Trophoblast cell (in vitro differentiated cells and primary cell): ENCODE results near the gene MEIOB.
"Not testable (repeated sequence)": the region's sequence is repeated elsewhere in the genome, so short reads cannot be mapped to it uniquely, and the experiment has no call there.

Experiments used
- DNase-seq, 2 donors: peaks; one replicate each; pipeline ENCODE4 v3.0.0-alpha.2; 2016
- H2AFZ ChIP-seq: 2 replicates; pipeline ENCODE4 v1.6.1; 2013; ENCODE audit warnings: low read length, moderate library complexity, mild to moderate bottlenecking; ENCODE audit not compliant: insufficient read depth, poor library complexity
- H2AK5ac ChIP-seq: 2 replicates; pipeline ENCODE4 v1.6.1; 2013; ENCODE audit warnings: mild to moderate bottlenecking, low read length
- H2BK120ac ChIP-seq: 2 replicates; pipeline ENCODE4 v1.6.1; 2013; ENCODE audit warnings: low read length, mild to moderate bottlenecking, moderate library complexity; ENCODE audit not compliant: insufficient read depth, poor library complexity
- H2BK12ac ChIP-seq: 2 replicates; pipeline ENCODE4 v1.6.1; 2013; ENCODE audit warnings: mild to moderate bottlenecking, low read length, moderate library complexity
- H2BK5ac ChIP-seq: 2 replicates; pipeline ENCODE4 v1.6.1; 2013; ENCODE audit warnings: low read length, low read depth, moderate library complexity, mild to moderate bottlenecking; ENCODE audit not compliant: poor library complexity
- H3K14ac ChIP-seq: 2 replicates; pipeline ENCODE4 v1.6.1; 2013; ENCODE audit warnings: mild to moderate bottlenecking, low read length
- H3K18ac ChIP-seq: 2 replicates; pipeline ENCODE4 v1.6.1; 2013; ENCODE audit warnings: mild to moderate bottlenecking, low read length
- H3K23ac ChIP-seq: 2 replicates; pipeline ENCODE4 v1.6.1; 2013; ENCODE audit warnings: low read length
- H3K27ac ChIP-seq: 2 replicates; pipeline ENCODE4 v1.5.1; 2013; ENCODE audit warnings: low read depth, mild to moderate bottlenecking, inconsistent platforms, low read length, moderate library complexity
- H3K27me3 ChIP-seq: 2 replicates; pipeline ENCODE4 v1.6.1; 2013; ENCODE audit warnings: inconsistent platforms, mild to moderate bottlenecking, low read length, moderate library complexity; ENCODE audit not compliant: insufficient read depth
- H3K36me3 ChIP-seq, 2 experiments: 1 replicate in 1 of 2; 2 replicates in 1 of 2; pipeline ENCODE4 v1.6.1; 2013; ENCODE audit warnings: low read length in 2 of 2, mild to moderate bottlenecking in 2 of 2, moderate library complexity in 1 of 2; ENCODE audit not compliant: insufficient read depth in 2 of 2, control insufficient read depth in 1 of 2
- H3K4ac ChIP-seq: 2 replicates; pipeline ENCODE4 v1.6.1; 2013; ENCODE audit warnings: low read depth, mild to moderate bottlenecking, low read length, moderate library complexity
- H3K4me1 ChIP-seq, 2 experiments: 1 replicate in 1 of 2; 2 replicates in 1 of 2; pipeline ENCODE4 v1.6.1; 2013; ENCODE audit warnings: low read length in 2 of 2, mild to moderate bottlenecking in 2 of 2, moderate library complexity in 1 of 2; ENCODE audit not compliant: insufficient read depth in 2 of 2, control insufficient read depth in 1 of 2
- H3K4me2 ChIP-seq: 2 replicates; pipeline ENCODE4 v1.6.1; 2013; ENCODE audit warnings: inconsistent platforms, mild to moderate bottlenecking, low read length, moderate library complexity
- H3K4me3 ChIP-seq: 2 replicates; pipeline ENCODE4 v1.5.1; 2013; ENCODE audit warnings: mild to moderate bottlenecking, low read depth, low read length, inconsistent platforms
- H3K79me1 ChIP-seq: one replicate; pipeline ENCODE4 v1.6.1; 2013; ENCODE audit warnings: low read length
- H3K79me2 ChIP-seq: 2 replicates; pipeline ENCODE4 v1.6.1; 2013; ENCODE audit warnings: low read length, mild to moderate bottlenecking; ENCODE audit not compliant: control insufficient read depth, insufficient read depth, poor library complexity
- H3K9ac ChIP-seq: 2 replicates; pipeline ENCODE4 v1.6.1; 2013; ENCODE audit warnings: mild to moderate bottlenecking, low read length
- H3K9me3 ChIP-seq: 2 replicates; pipeline ENCODE4 v1.6.1; 2013; ENCODE audit warnings: low read depth, mild to moderate bottlenecking, control low read depth, inconsistent platforms, low read length; ENCODE audit not compliant: insufficient read depth
- H4K12ac ChIP-seq: 2 replicates; pipeline ENCODE4 v1.6.1; 2013; ENCODE audit warnings: low read depth, mild to moderate bottlenecking, low read length, moderate library complexity
- H4K8ac ChIP-seq: 2 replicates; pipeline ENCODE4 v1.6.1; 2013; ENCODE audit warnings: low read depth, mild to moderate bottlenecking, low read length, moderate library complexity
- H4K91ac ChIP-seq: one replicate; pipeline ENCODE4 v1.6.1; 2013; ENCODE audit warnings: low read depth, mild to moderate bottlenecking, low read length, moderate library complexity
- WGBS: extraction: QIAGEN DNeasy Blood & Tissue Kit; methylation state at CpG from one replicate; pipeline ENCODE4 v1.1.7; 2013; ENCODE audit warnings: missing lambda C conversion rate; ENCODE audit not compliant: insufficient read length, insufficient coverage; ENCODE audit errors: extremely low coverage; 5-methylcytosine and 5-hydroxymethylcytosine counted together

MEIOB gene

GRCh38 chr16:1884155-1884760, 12.3 kb upstream of the MEIOB start:
- H3K9ac ChIP-seq, result no peak overlapping the region
- H2AK5ac ChIP-seq, result no peak overlapping the region
- peak; percentile 46 to 67 for DNase-seq
- no peak overlapping the region for H2BK12ac ChIP-seq
- no peaks in the 10 kb centered on the region for H3K79me1 ChIP-seq
- H4K91ac ChIP-seq, result no peak overlapping the region
- H3K27me3 ChIP-seq, result no peaks in the 10 kb centered on the region
- H3K27ac ChIP-seq, result no peak overlapping the region
- H3K36me3 ChIP-seq, result no peaks in the 10 kb centered on the region
- no peak overlapping the region for H3K4me2 ChIP-seq
- H2BK120ac ChIP-seq, result no peak overlapping the region
- no peak overlapping the region for H3K4ac ChIP-seq
- no peak overlapping the region for H4K12ac ChIP-seq
- no peak overlapping the region for H2AFZ ChIP-seq
- no peak overlapping the region for H3K18ac ChIP-seq
- H3K23ac ChIP-seq, result no peak overlapping the region
- no peak overlapping the region for H2BK5ac ChIP-seq
- no peak overlapping the region for H3K14ac ChIP-seq
- WGBS, result no CpG with 5 or more reads among the region's 13 CpGs
- no peaks in the 10 kb centered on the region for H3K4me1 ChIP-seq
- no peaks in the 10 kb centered on the region for H3K9me3 ChIP-seq
- H3K79me2 ChIP-seq, result no peaks in the 10 kb centered on the region
- no peak overlapping the region for H3K4me3 ChIP-seq
- no peak overlapping the region for H4K8ac ChIP-seq

GRCh38 chr16:1881172-1881571, 9.2 kb upstream of the MEIOB start:
- not testable (repeated sequence) for H3K4me2 ChIP-seq, H3K36me3 ChIP-seq, H2BK120ac ChIP-seq

GRCh38 chr16:1879477-1879876, 7.5 kb upstream of the MEIOB start:
- Histone ChIP-seq H3K23ac (no peak overlapping the region), H4K91ac (no peak overlapping the region), H3K9ac (no peak overlapping the region), H3K27ac (no peak overlapping the region), H4K8ac (no peak overlapping the region), H2BK5ac (no peak overlapping the region), H3K36me3 (no peaks in the 10 kb centered on the region), H3K27me3 (no peaks in the 10 kb centered on the region), H2BK12ac (no peak overlapping the region), H3K18ac (no peak overlapping the region), H3K79me1 (no peaks in the 10 kb centered on the region), H3K4ac (no peak overlapping the region), H2AFZ (no peak overlapping the region), H3K4me3 (no peak overlapping the region), H2AK5ac (no peak overlapping the region), H3K79me2 (no peaks in the 10 kb centered on the region), H3K14ac (no peak overlapping the region), H4K12ac (no peak overlapping the region), H3K9me3 (no peaks in the 10 kb centered on the region), H2BK120ac (no peak overlapping the region), H3K4me2 (no peak overlapping the region), H3K4me1 (no peaks in the 10 kb centered on the region)
- WGBS, result no CpG with 5 or more reads among the region's 2 CpGs
- DNase-seq, result peak; percentile 79 to 92

More at GRCh38 chr16:1881172-1881571, 9.2 kb upstream of the MEIOB start:
- no CpG with 5 or more reads among the region's 9 CpGs for WGBS
- DNase-seq, H2AFZ ChIP-seq, H2BK5ac ChIP-seq, H3K4me1 ChIP-seq, H3K79me1 ChIP-seq, H3K27ac ChIP-seq, H2BK12ac ChIP-seq, H3K23ac ChIP-seq, H4K91ac ChIP-seq, H2AK5ac ChIP-seq, H3K79me2 ChIP-seq, H3K9ac ChIP-seq, H4K8ac ChIP-seq, H3K4me3 ChIP-seq, H4K12ac ChIP-seq, H3K14ac ChIP-seq, H3K18ac ChIP-seq, H3K27me3 ChIP-seq, H3K9me3 ChIP-seq, H3K4ac ChIP-seq: not testable (repeated sequence)

GRCh38 chr16:1878256-1878655, 6.3 kb upstream of the MEIOB start:
- Histone ChIP-seq H4K91ac (no peak overlapping the region), H3K14ac (no peak overlapping the region), H3K4ac (no peak overlapping the region), H3K9me3 (no peaks in the 10 kb centered on the region), H2AFZ (no peak overlapping the region), H3K27me3 (no peaks in the 10 kb centered on the region), H2BK12ac (no peak overlapping the region), H2AK5ac (no peak overlapping the region), H4K8ac (no peak overlapping the region), H3K79me1 (no peaks in the 10 kb centered on the region), H2BK120ac (no peak overlapping the region), H3K9ac (no peak overlapping the region), H2BK5ac (no peak overlapping the region), H3K36me3 (no peaks in the 10 kb centered on the region), H3K18ac (no peak overlapping the region), H3K4me2 (no peak overlapping the region), H3K23ac (no peak overlapping the region), H3K27ac (no peak overlapping the region), H3K4me1 (no peaks in the 10 kb centered on the region), H4K12ac (no peak overlapping the region), H3K79me2 (no peaks in the 10 kb centered on the region), H3K4me3 (no peak overlapping the region)
- WGBS, result no CpG with 5 or more reads among the region's 5 CpGs
- DNase-seq, result no peak
